Measurements from ENCODE around the gene GUCA2A. TPM values are rescaled to one million over a fixed set of nuclear protein-coding genes. Genes with fewer than 3 reads are reported as not detected.
A peak's percentile ranks its signal among the peaks of the same experiment; 100 is the strongest.

The GUCA2A gene
- total RNA-seq, 1 donor from 2014 or later, result not detected

- DNase-seq, result no peak
Measured at GRCh38 chr1:42153624-42154023, 10.9 kb downstream of the GUCA2A start.

GRCh38 chr1:42152907-42153600 is 11.5 kb downstream of the GUCA2A start, which contains the start of gene GUCA2B:
TSS of gene GUCA2B (plus strand) at chr1:42153410. CDS start at chr1:42153451, 41 bp downstream.
- no peak for DNase-seq

GRCh38 chr1:42152119-42152518 is 12.4 kb downstream of the GUCA2A start:
- no peak for DNase-seq

GRCh38 chr1:42150651-42151050 is 13.9 kb downstream of the GUCA2A start:
- no peak for DNase-seq

- no peak for DNase-seq
Measured at GRCh38 chr1:42148166-42148565, 16.4 kb downstream of the GUCA2A start.

GRCh38 chr1:42146626-42147320 is 17.8 kb downstream of the GUCA2A start:
- DNase-seq, result peak; percentile 79

GRCh38 chr1:42145764-42146625 is 18.6 kb downstream of the GUCA2A start:
- no peak for DNase-seq

GRCh38 chr1:42145389-42145716 is 19.2 kb downstream of the GUCA2A start:
- no peak for DNase-seq

- DNase-seq, result peak; percentile 63
Measured at GRCh38 chr1:42144711-42145388, 19.7 kb downstream of the GUCA2A start.

- peak; percentile 84 for DNase-seq
Measured at GRCh38 chr1:42143896-42144710, 20.4 kb downstream of the GUCA2A start.

- no peak for DNase-seq
Measured at GRCh38 chr1:42142894-42143675, 21.5 kb downstream of the GUCA2A start.

GRCh38 chr1:42141978-42142377 is 22.6 kb downstream of the GUCA2A start:
- DNase-seq, result no peak

GRCh38 chr1:42140191-42140590 is 24.4 kb downstream of the GUCA2A start:
- DNase-seq, result no peak

- DNase-seq, result no peak
Measured at GRCh38 chr1:42139444-42139843, 25.1 kb downstream of the GUCA2A start.

GRCh38 chr1:42138586-42138985 is 26.0 kb downstream of the GUCA2A start:
- DNase-seq, result no peak

- DNase-seq, result no peak
Measured at GRCh38 chr1:42137766-42138165, 26.8 kb downstream of the GUCA2A start.

- no peak for DNase-seq
Measured at GRCh38 chr1:42136466-42136865, 28.1 kb downstream of the GUCA2A start.

GRCh38 chr1:42135426-42135825 is 29.1 kb downstream of the GUCA2A start:
- DNase-seq, result no peak

- DNase-seq, result no peak
Measured at GRCh38 chr1:42133809-42134526, 30.6 kb downstream of the GUCA2A start.

GRCh38 chr1:42133390-42133789 is 31.2 kb downstream of the GUCA2A start:
- DNase-seq, result no peak

Data from tongue (tissue), 2 donors.